Cardiac septum (tissue), 1 donor: ENCODE measurements around the gene EGLN1. TPM values are rescaled to one million over a fixed set of nuclear protein-coding genes. Genes with fewer than 3 reads are reported as not detected.

Experiments used
- DNase-seq: peaks from one replicate; pipeline ENCODE4 v3.0.0-alpha.2; 2020; ENCODE audit warnings: low spot score
- intact Hi-C: fragments of 100-400 bp; cut with DNase I; formaldehyde crosslinking; loops from one replicate; pipeline ENCODE4 v1.14.0; 2022
- total RNA-seq: library from RNA; stranded (reverse); fragmentation: NEBNext Ultra II Directional; extraction: Animal tissue kit (Norgen Biotek cat#: 25700); gene quantifications from one replicate; pipeline ENCODE4 v1.2.1, GENCODE V29; 2021
- donor health status: DM: no; HTN: no; CAD: no.

Gene EGLN1
- total RNA-seq, 1 donor from 2014 or later, result 47.5 TPM

- intact Hi-C loops, result no loop called here
- DNase-seq, result no peak
Measured at GRCh38 chr1:231407547-231408396, 14.3 kb downstream of the EGLN1 start.

- intact Hi-C loops, result no loop called here
- no peak for DNase-seq
Measured at GRCh38 chr1:231407049-231407448, 15.0 kb downstream of the EGLN1 start.

DNA sequence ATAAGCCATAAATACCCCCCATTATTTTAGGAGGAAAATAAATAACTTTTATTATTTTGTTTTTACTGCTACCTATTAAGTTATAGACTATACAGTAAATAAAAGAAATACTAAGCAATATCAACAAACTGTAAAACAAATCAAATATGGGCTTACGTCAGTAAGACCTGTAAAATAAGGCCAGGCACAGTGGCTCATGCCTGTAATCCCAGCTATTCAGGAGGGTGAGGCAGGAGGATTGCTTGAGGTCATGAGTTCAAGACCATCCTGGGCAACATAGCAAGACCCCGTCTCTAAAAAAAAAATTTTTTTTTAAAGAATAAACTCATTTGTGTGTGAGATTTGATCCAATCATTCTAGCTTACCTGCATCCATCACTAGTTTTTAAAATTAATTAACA is 17.8 kb downstream of the EGLN1 start:
- no peak for DNase-seq
- intact Hi-C loops, result no loop called here

DNA sequence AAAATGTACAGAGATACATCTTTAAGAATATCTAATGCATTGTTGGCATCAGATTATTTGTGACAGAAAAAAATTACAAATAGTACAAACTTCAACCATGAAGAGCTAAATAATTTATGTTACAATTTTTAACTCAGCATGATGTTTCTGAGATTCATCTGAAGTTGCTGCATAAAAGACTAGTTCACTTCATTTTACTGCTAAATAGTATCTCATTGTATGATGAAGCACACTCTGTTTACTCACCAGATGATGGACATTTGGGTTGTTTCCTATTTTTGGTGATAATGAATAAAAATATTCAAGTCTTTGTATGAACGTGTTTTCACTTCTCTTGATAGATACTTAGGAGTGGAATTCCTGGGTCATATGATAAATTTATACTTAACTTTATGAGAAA is 20.6 kb downstream of the EGLN1 start:
- no peak for DNase-seq
- intact Hi-C loops, result no loop called here

DNA sequence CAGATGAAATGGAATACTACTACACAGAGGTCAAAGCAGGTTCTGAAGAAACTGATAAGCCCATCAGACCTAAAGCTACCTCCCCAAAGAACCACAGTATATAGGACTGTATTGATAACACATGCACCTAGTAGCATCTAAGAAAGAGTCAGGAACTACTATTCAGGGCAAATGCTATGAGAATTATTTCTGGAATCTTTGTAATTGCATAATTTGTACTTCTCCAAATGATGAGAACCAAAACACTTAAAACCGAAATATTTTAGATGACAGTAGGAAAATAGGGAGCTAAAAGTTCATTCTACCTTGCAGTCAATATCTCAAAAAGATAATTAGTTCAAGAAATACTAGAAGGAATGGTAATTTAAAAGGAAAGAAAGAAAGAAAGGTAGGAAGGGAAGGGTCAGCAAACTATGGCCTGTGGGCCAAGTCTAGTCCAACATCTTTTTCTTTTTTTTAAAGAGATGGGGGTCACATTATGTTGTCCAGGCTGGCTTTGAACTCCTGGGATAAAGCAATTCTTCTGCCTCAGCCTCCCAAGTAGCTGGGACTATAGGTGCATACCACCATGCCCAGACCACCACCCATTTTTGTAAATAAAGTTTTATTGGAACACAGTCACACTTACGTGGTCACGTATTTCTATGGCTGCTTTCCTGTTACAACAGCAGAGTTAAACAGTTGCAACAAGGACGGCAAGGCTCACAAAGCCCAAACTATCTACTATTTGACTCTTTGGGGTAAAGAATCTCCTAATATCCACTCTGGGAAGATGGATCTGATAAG is 24.0 kb downstream of the EGLN1 start:
- DNase-seq, result no peak
- intact Hi-C loops, result no loop called here

DNA sequence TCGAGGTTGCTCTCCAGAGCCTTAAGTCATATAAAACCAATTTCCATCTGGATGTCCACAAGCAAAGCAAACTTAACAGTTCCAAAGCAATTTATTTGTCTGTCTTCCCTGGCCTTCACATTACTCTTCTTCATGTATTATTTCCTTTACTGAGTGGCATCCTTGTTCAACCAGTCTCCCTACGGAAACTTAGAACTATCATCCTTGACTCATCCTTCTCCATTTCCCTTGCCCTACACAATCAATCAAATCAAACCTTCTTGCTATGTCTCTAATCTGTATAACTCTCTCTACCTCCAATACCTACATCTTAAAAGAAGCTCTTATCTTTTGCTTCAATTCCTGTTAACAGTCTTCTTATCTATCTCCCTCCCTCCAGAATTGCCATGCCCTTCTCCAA is 25.4 kb downstream of the EGLN1 start:
- intact Hi-C loops, result no loop called here

GRCh38 chr1:231395998-231396390 is 26.1 kb downstream of the EGLN1 start:
- no peak for DNase-seq
- intact Hi-C loops, result no loop called here

More for the DNA sequence above, 25.4 kb downstream of the EGLN1 start:
- no peak for DNase-seq

- intact Hi-C loops, result no loop called here
Measured at GRCh38 chr1:231395076-231395997, 26.8 kb downstream of the EGLN1 start.

DNA sequence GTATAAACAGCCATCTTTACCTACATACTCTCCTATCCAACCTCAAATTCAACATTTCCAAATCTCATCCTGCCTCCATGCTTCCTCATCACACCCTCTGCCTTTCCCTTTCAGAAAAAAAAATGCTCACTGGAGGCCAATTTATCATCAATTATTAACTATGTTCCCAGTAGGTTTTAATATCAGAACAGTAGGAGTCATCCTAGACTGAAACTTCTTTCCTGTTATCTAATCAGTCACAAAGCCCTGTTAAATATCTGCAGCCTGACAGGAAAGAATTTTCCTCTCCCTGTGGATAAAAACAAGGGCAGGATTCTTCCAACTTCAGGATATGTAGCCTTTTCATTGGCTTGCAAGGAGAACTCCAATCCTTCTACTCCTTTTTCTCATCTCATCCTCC is 28.4 kb downstream of the EGLN1 start:
- DNase-seq, result no peak
- intact Hi-C loops, result no loop called here

More at GRCh38 chr1:231395076-231395997, 26.8 kb downstream of the EGLN1 start:
- no peak for DNase-seq

GRCh38 chr1:231392389-231393131 is 29.5 kb downstream of the EGLN1 start:
- intact Hi-C loops, result no loop called here
- no peak for DNase-seq

GRCh38 chr1:231390071-231390470 is 32.0 kb downstream of the EGLN1 start:
- no peak for DNase-seq
- intact Hi-C loops, result no loop called here

DNA sequence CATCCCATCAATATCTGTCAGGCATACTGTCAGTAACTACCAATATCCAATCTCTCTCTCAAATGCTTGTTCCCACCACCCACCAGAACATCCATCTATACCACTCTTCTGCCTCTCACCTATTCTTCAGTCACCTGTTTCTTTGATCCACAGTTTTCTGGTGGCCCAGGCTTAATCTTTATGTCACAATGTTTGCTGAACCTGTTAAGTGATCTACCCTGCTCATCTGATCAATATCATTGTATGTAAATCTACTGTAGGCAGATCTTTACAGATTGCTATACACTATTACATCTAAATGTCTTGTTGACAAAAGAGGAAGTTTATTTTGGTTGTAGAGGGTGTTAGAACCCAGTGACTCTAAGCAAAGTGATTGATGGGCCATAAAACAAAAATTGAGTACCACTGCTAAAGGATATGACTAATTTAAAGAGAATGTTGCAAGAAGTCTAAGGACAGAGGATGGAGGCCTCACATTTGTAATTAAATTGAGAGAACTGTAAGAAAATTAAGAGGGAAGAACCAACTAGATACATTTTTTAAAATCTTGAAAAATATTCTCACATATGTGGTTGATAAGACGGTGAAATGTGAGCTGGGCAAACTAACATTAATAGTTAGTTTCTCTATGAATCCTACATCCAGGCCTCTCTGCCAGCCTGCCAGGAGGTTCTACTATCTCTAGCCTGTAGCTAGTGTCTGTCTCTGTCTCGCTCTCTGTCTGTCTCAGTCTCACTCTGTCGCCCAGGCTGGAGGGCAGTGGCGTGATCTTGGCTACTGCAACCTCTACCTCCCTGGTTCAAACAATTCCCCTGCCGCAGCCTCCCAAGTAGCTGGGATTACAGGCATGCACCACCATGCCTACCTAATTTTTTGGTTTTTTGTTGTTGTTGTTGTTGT is 34.1 kb downstream of the EGLN1 start:
- no peak for DNase-seq
- intact Hi-C loops, result no loop called here

- intact Hi-C loops, result no loop called here
- no peak for DNase-seq
Measured at GRCh38 chr1:231386466-231386865, 35.6 kb downstream of the EGLN1 start.

DNA sequence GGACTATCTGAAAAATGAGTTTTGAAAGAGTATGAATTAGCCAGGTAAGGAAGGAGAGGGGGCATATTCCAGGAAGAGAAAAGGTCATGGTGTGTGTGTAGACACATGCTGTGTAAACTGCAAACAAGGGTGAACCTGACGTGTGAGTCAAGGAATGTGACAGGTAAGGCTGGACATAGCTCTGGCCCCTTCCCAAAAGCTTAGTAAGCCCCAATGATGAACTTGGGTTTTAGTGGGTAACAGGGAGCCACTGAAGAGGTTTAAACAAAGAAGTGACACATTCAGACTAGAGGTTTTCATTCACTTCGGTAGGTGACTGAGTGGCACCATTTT is 36.7 kb downstream of the EGLN1 start:
- DNase-seq, result no peak
- intact Hi-C loops, result no loop called here

DNA sequence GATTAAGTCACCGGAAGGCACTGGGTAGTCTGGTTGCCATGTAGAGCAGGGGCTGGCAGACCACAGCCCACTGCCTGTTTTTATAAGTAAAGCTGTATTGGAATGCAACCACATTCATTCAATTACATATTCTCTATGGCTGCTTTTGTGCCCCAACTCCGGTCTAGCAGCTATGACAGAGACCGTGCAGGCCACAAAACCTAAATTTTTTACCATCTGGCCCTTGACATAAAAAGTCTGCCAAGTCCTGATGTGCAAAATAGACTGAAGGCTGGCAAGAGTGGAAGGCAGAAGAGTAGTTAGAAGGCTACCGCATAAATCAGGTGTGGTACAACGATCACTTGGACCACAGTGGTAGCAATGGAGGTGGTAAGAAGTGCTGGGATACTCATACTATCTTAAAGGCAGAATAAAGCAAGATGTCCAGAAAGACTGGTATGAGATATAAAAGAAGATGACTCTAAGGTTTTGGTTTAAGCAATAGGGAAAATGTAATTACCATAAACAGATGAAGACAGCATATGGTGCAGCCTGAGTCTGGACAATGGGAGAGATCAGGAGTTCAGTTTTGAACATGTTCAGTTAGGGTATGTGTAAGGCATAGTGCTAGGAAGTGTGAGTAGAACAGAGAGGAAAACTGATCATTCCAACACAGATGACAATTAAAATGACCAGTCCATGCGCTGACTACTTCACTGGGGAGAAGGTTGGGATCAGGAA is 37.2 kb downstream of the EGLN1 start:
- no peak for DNase-seq
- intact Hi-C loops, result loop anchor here (5.0 kb wide), 1 partner anchor 32 kb away; no protein-coding TSS in a partner anchor

- intact Hi-C loops, result loop anchor here (5.0 kb wide), 1 partner anchor 34 kb away; no protein-coding TSS in a partner anchor
- DNase-seq, result no peak
Measured at GRCh38 chr1:231383159-231383860, 38.8 kb downstream of the EGLN1 start.

DNA sequence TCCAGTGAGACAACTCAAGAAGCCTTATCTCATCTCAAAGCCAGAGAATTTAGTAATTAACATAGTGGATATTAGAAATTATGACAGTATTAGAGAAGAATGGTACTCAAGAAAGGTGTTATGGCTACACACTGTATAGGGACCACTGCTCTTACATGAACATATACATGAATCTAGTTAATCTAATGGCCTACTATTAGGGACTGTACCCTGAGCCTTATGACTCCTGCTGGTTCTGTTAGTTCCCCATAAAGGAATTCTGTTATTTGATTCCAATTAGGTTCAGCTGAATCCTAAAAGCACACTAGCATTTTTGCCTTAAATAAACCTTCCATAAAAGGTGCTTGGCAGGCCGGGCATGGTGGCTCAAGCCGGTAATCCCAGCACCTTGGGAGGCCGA is 39.7 kb downstream of the EGLN1 start:
- intact Hi-C loops, result loop anchor here (5.0 kb wide), 1 partner anchor 35 kb away; no protein-coding TSS in a partner anchor
- no peak for DNase-seq
